Tibial artery (tissue), 4 donors: Measurements from ENCODE around the gene GTSF1L.
"Not testable (repeated sequence)": the region's sequence is repeated elsewhere in the genome, so short reads cannot be mapped to it uniquely, and the experiment has no call there.

ENCODE experiments used
- DNase-seq, 2 donors: peaks; one replicate each; pipeline ENCODE4 v3.0.0-alpha.2; 2019
- H3K27ac ChIP-seq, 2 donors: fragments of 200-600 bp; sonication (generic) in 1 of 2; 1 replicate in 1 of 2; 2 replicates in 1 of 2; pipeline ENCODE4 v1.5.1; 2018 to 2019; ENCODE audit warnings: mild to moderate bottlenecking in 1 of 2
- H3K27me3 ChIP-seq, 2 donors: fragments of 200-600 bp; sonication (generic) in 1 of 2; one replicate each; pipeline versions ENCODE4 v1.5.1 to v1.6.0; 2016 to 2019
- H3K36me3 ChIP-seq, 3 donors: fragments of 200-600 bp; sonication (generic) in 2 of 3; one replicate each; pipeline ENCODE4 v1.5.1; 2016 to 2019; ENCODE audit warnings: mild to moderate bottlenecking in 2 of 3
- H3K4me1 ChIP-seq, 4 donors: fragments of 200-600 bp; sonication (generic) in 2 of 4; 1 replicate in 3 of 4; 2 replicates in 1 of 4; pipeline ENCODE4 v1.5.1; 2016 to 2019
- H3K4me3 ChIP-seq, 2 donors: fragments of 200-600 bp; sonication (generic) in 1 of 2; 1 replicate in 1 of 2; 2 replicates in 1 of 2; pipeline ENCODE4 v1.5.1; 2018 to 2019; ENCODE audit warnings: mild to moderate bottlenecking in 2 of 2
- H3K9me3 ChIP-seq, 3 donors: fragments of 200-600 bp; sonication (generic) in 1 of 3; one replicate each; pipeline ENCODE4 v1.5.1; 2016 to 2019
- intact Hi-C: fragments of 100-400 bp; cut with DNase I; formaldehyde crosslinking; loops from one replicate; pipeline ENCODE4 v1.15.0; 2023; ENCODE audit warnings: low total_unique reads
- TF ChIP-seq, protein P1 (sequence below), 2 experiments: fragments of 200-600 bp in 1 of 2; fragments of 450-650 bp in 1 of 2; IDR thresholded peaks; one replicate each; pipeline ENCODE4 v1.5.1; 2017 to 2019; ENCODE audit warnings: antibody characterized with exemption in 2 of 2, mild to moderate bottlenecking in 1 of 2, moderate library complexity in 1 of 2

The GTSF1L gene

DNA sequence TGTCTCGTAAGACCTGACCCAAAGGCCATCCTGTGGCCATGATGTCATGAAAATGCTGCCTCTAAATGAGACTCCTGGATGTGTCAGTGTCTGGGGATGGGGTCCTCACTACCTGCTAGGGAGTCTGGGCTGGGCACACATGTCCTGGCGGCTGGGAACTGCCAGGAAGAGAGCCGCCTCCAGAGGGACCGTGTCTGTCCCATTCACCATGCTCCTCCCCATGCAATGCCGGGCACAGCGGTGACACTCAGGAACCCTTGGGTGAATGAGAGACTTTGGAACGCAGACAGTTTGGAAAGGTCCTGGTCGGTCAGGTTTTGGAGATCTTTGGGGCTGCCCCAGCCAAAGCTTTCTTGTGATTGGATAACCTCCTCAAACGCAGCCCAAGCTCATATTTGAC lies 40.1 kb upstream of the GTSF1L start:
- intact Hi-C loops = no loop called here
- H3K27me3 ChIP-seq = peaks cover 0 to 30% of the 10 kb centered on the region in 2 donors
- H3K27ac ChIP-seq = no peak overlapping the region

DNA sequence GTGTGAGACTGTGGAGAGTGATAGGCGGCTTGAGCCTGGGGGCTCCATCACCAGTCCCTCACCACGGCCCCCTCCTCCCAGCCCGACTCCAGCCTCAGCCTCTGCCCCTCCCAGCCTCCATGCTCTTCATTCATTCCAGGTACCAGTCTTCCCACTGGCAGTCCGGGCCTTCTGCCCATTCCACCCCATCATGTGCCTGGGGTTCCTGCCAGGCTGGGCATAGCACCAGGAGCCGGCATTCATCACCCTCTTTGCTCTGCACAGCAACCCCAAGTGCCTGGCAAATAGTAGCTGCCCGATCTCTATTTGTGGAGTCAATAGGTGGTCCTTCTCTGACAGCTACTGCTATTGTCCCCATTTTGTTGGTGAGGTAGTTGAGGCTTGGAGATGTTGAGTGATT lies 39.6 kb upstream of the GTSF1L start:
- intact Hi-C loops = no loop called here
- H3K4me1 ChIP-seq = peaks cover 0 to 5% (median 0%) of the 10 kb centered on the region in 4 donors
- no peaks in the 10 kb centered on the region for H3K9me3 ChIP-seq
- no peak for DNase-seq
- TF ChIP-seq, protein P1, sequence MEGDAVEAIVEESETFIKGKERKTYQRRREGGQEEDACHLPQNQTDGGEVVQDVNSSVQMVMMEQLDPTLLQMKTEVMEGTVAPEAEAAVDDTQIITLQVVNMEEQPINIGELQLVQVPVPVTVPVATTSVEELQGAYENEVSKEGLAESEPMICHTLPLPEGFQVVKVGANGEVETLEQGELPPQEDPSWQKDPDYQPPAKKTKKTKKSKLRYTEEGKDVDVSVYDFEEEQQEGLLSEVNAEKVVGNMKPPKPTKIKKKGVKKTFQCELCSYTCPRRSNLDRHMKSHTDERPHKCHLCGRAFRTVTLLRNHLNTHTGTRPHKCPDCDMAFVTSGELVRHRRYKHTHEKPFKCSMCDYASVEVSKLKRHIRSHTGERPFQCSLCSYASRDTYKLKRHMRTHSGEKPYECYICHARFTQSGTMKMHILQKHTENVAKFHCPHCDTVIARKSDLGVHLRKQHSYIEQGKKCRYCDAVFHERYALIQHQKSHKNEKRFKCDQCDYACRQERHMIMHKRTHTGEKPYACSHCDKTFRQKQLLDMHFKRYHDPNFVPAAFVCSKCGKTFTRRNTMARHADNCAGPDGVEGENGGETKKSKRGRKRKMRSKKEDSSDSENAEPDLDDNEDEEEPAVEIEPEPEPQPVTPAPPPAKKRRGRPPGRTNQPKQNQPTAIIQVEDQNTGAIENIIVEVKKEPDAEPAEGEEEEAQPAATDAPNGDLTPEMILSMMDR (IDR thresholded peaks at IDR 0.05) = no peak
- H3K27ac ChIP-seq = no peak overlapping the region
- no peak overlapping the region for H3K4me3 ChIP-seq
- peaks cover 0 to 30% of the 10 kb centered on the region in 2 donors for H3K27me3 ChIP-seq
- no peaks in the 10 kb centered on the region for H3K36me3 ChIP-seq

More for the DNA sequence above, 40.1 kb upstream of the GTSF1L start:
- Histone ChIP-seq H3K9me3 (no peaks in the 10 kb centered on the region), H3K4me1 (peaks cover 0 to 5% (median 0%) of the 10 kb centered on the region in 4 donors), H3K4me3 (no peak overlapping the region), H3K36me3 (no peaks in the 10 kb centered on the region)
- TF ChIP-seq, protein P1 (IDR thresholded peaks at IDR 0.05) = no peak
- DNase-seq = no peak

DNA sequence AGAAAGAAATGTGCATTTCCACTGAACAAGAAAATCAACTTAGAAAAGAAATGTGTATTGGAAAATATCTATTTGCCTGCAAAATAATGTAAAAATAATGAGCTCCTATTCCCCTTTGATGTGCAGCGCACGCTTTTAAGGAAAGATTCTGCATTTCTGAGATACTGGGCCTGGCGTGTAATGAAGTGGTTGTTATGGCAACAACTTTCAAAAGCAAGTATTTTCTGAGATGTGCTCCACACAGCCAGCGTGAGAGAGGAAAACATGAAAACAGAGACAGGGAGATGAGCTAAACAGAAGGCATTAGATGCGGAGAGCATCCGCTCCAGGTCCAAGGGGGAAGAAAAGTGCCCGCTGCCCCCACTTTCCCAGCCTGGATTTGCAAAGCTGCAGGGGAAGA lies 39.1 kb upstream of the GTSF1L start:
- H3K9me3 ChIP-seq = no peaks in the 10 kb centered on the region
- intact Hi-C loops = no loop called here
- TF ChIP-seq, protein P1 (IDR thresholded peaks at IDR 0.05) = no peak
- H3K27ac ChIP-seq = no peak overlapping the region
- H3K36me3 ChIP-seq = no peaks in the 10 kb centered on the region
- peaks cover 0 to 29% of the 10 kb centered on the region in 2 donors for H3K27me3 ChIP-seq
- DNase-seq = no peak
- peaks cover 0 to 5% (median 0%) of the 10 kb centered on the region in 4 donors for H3K4me1 ChIP-seq
- no peak overlapping the region for H3K4me3 ChIP-seq

DNA sequence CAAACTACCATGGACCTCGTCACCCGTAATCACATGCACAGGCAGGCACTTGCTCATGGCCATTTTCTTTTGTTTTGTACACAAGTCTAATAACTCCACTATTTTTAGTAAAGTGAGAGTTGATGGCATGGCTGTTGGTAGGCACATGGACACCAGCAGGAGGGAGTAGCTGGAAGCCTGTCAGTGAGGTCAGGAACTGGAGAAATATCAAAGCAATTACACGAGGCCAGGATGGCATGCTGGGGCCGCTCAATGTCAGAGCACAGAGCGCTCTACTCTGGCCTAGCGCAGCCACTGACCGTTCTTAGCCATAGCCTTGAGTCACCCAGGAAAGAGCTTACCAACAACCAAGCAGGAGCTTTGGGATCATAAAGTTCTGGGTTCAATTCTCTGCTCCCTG lies 36.1 kb upstream of the GTSF1L start:
- Histone ChIP-seq H3K4me1 (peaks cover 0 to 5% (median 0%) of the 10 kb centered on the region in 4 donors), H3K4me3 (no peak overlapping the region), H3K27ac (no peak overlapping the region), H3K27me3 (peaks cover 0 to 24% of the 10 kb centered on the region in 2 donors), H3K9me3 (no peaks in the 10 kb centered on the region), H3K36me3 (no peaks in the 10 kb centered on the region)
- intact Hi-C loops = no loop called here
- DNase-seq = no peak
- TF ChIP-seq, protein P1 (IDR thresholded peaks at IDR 0.05) = no peak

DNA sequence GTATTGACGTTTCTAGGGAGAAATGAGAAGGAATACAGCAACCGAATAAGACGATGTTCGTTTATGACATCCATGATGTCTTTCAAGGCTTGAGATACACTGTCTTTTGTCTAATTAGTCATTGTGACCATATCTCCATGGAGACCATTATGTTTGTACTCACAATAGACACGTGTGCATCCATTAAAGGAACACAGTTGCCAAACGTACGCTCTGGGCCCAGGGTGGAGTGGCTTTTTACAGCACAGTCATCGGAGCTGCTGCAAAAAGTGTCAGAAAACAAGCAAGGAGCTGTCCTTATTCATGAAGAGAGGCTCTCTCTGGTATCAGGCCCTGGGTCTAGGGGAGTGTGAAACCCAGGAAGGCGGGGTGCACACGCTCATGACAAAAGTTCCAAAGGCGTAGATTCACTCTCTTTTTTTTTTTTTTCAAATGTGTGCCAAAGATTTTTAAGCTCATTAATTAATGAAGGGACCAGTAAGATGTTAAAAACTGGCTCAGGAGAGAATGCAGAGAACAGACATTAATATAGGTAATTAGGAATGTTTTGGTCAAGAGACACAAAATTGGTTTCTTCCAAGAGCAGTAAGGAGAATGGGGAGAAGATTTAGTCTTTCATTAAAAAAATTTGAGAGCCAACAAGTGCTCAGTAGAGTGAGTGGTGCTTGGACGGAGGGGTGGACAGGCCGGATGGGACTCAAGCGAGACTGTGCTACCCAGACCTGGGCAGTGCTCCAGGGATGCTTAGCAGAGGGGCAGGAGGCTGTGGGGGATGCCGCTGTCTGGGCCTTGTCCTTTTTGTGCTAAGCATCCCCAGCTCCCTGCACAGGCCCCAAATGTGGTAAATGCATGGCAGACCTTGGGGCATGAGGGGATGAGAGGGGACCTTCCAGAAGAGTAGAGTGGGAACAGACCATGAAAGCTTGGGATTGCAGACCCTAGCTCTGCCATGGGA lies 34.9 kb upstream of the GTSF1L start:
- peaks cover 0 to 5% (median 0%) of the 10 kb centered on the region in 4 donors for H3K4me1 ChIP-seq
- TF ChIP-seq, protein P1 (IDR thresholded peaks at IDR 0.05) = no peak
- H3K27me3 ChIP-seq = peaks cover 0 to 20% of the 10 kb centered on the region in 2 donors
- no peaks in the 10 kb centered on the region for H3K36me3 ChIP-seq
- intact Hi-C loops = no loop called here
- DNase-seq = no peak
- H3K4me3 ChIP-seq = no peak overlapping the region
- H3K9me3 ChIP-seq = no peaks in the 10 kb centered on the region
- H3K27ac ChIP-seq = no peak overlapping the region

DNA sequence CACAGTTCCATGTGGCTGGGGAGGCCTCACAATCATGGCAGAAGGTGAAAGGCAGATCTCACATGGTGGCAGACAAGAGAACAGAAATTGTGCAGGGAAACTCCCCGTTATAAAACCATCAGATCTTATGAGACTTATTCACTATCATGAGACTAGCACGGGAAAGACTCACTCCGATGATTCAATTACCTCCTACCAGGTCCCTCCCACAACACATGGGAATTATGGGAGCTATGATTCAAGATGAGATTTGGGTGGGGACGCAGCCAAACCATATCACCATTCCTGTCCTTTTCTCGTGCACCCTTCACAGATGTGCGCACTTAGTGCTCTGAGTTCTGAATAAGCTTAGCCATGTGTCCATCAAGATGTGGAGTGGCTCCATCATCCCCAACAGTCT lies 31.1 kb upstream of the GTSF1L start:
- H3K27me3 ChIP-seq, H3K4me3 ChIP-seq, H3K36me3 ChIP-seq, H3K27ac ChIP-seq, H3K4me1 ChIP-seq, H3K9me3 ChIP-seq, DNase-seq, intact Hi-C loops: not testable (repeated sequence)
